ENCODE measurements around the gene SCML2.

DNA sequence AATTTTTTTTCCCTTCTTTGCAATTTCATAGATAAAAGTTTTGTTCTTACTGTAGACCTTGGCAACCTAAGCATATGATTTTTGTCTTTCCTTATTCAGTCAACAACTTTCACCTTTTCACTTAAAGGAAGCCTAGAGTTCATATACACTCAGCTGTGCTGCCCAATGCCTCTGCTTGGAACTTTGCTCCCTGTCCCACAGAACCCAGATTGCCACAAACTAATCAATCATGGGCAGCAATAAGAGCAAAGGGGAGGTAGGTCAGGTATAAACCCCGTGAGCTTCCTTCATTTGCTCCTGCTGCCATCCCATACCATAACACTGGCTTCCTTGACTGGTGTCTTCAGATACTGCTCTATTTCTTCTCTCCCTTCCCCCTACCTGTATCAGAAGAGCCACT is 82.8 kb downstream of the SCML2 start:
- TF ChIP-seq, protein P1, sequence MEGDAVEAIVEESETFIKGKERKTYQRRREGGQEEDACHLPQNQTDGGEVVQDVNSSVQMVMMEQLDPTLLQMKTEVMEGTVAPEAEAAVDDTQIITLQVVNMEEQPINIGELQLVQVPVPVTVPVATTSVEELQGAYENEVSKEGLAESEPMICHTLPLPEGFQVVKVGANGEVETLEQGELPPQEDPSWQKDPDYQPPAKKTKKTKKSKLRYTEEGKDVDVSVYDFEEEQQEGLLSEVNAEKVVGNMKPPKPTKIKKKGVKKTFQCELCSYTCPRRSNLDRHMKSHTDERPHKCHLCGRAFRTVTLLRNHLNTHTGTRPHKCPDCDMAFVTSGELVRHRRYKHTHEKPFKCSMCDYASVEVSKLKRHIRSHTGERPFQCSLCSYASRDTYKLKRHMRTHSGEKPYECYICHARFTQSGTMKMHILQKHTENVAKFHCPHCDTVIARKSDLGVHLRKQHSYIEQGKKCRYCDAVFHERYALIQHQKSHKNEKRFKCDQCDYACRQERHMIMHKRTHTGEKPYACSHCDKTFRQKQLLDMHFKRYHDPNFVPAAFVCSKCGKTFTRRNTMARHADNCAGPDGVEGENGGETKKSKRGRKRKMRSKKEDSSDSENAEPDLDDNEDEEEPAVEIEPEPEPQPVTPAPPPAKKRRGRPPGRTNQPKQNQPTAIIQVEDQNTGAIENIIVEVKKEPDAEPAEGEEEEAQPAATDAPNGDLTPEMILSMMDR (IDR thresholded peaks at IDR 0.05): no peak
- no peak for TF ChIP-seq POLR2A (IDR thresholded peaks at IDR 0.05)
